ENCODE data around the gene CCDC81.

Gene CCDC81

DNA sequence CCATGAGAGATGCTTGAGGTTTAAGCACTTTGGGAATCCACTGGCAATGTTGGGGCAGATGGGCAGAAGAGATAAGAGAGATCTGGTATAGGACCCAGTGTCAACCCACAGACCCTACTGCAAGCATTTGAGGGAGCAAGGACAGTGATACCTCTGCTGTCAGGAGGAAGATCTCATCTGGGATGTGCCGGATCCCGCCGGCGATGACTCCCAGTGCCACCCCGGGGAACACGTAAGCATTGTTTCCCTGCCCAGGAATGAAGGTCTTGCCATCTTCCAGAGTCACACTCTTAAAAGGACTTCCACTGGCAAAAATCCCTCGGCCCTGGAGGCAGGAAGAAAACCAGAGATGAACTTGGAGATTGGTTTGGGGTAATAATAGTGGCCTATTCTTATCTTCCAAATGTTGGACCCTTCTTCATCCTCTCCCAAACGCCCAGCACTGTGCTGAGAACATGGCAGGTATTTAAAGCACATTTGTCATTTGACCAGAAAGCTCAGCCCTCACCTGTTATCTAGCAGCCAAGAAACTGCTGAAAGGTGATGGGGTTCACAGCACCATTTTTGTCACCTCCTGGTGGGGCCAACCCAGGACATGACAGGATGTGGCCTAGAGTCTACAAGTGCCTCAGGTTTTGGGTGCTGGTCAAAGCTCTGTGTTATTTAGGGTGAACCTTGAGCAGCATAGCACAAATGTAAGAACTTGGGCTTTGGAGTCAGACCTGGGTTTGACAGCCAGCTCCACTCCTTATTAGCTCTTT is 71.7 kb downstream of the CCDC81 start:
- Histone ChIP-seq H3K9me3 (ENCODE audit: control insufficient read depth, low read length) (no peaks in the 10 kb centered on the region), H3K27me3 (ENCODE audit: control insufficient read depth, insufficient read depth, low read length) (no peaks in the 10 kb centered on the region), H3K36me3 (ENCODE audit: control insufficient read depth, insufficient read depth, low read length) (no peaks in the 10 kb centered on the region), H3K9ac (ENCODE audit: low read length) (no peak overlapping the region), H3K4me1 (ENCODE audit: control insufficient read depth, insufficient read depth, low read length) (no peaks in the 10 kb centered on the region), H3K4me3 (ENCODE audit: low read length) (no peak overlapping the region)

DNA sequence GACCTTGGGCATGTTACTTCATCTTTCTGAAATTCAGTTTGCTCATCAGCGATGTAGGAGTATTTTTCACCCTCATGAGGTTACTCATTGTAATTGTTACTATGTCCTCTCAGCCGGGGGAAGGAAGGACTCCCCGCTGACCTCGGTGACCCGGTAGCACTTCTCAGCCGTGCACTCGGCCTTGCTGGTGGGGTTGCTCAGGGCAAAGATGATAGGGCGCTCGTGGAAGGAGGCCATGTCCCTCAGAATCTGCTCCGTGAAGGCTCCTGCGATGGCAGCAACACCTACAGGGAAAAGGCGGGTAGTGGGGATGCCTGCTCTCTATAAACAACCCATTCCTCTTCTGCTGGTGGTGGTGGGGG is 72.2 kb downstream of the CCDC81 start:
- H3K4me3 ChIP-seq (ENCODE audit: low read length): no peak overlapping the region
- no peaks in the 10 kb centered on the region for H3K36me3 ChIP-seq (ENCODE audit: control insufficient read depth, insufficient read depth, low read length)
- H3K27me3 ChIP-seq (ENCODE audit: control insufficient read depth, insufficient read depth, low read length): no peaks in the 10 kb centered on the region
- H3K4me1 ChIP-seq (ENCODE audit: control insufficient read depth, insufficient read depth, low read length): no peaks in the 10 kb centered on the region
- H3K9me3 ChIP-seq (ENCODE audit: control insufficient read depth, low read length): no peaks in the 10 kb centered on the region
- H3K9ac ChIP-seq (ENCODE audit: low read length): no peak overlapping the region

DNA sequence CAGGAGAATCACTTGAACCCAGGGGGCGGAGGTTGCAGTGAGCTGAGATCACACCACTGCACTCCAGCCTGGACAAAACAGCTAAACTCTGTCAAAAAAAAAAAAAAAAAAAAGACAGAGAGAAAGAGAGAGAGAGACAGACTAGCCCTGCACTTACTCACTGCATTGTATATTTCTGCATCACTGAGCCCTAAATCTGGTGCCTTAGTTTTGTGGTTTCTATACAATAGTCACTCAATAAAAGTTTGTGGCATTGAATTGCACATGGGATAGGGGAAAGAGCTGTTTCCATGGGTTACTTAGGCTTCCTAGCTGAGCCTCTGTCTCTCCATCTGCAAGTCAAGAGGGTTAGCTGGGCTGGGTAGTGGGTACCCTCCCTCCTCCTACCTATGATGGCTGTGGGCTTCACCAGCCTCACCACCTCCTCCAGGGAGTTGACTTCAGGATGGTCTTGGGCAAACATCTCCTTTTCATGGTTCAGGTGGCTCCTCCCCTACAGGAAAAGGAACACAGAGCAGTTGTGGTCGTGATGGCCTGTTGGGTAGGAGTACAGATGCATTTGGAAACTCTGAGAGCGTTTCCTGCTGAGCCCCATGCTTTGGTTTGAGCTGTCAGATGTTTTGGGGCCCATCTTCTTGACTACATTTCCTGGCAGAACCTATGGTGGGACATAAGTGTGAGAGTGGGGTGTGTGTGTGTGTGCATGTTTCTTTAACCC is 73.2 kb downstream of the CCDC81 start:
- H3K36me3 ChIP-seq (ENCODE audit: control insufficient read depth, insufficient read depth, low read length): no peaks in the 10 kb centered on the region
- H3K9me3 ChIP-seq (ENCODE audit: control insufficient read depth, low read length): no peaks in the 10 kb centered on the region
- H3K4me1 ChIP-seq (ENCODE audit: control insufficient read depth, insufficient read depth, low read length): no peaks in the 10 kb centered on the region
- no peaks in the 10 kb centered on the region for H3K27me3 ChIP-seq (ENCODE audit: control insufficient read depth, insufficient read depth, low read length)
- no peak overlapping the region for H3K9ac ChIP-seq (ENCODE audit: low read length)
- H3K4me3 ChIP-seq (ENCODE audit: low read length): no peak overlapping the region

DNA sequence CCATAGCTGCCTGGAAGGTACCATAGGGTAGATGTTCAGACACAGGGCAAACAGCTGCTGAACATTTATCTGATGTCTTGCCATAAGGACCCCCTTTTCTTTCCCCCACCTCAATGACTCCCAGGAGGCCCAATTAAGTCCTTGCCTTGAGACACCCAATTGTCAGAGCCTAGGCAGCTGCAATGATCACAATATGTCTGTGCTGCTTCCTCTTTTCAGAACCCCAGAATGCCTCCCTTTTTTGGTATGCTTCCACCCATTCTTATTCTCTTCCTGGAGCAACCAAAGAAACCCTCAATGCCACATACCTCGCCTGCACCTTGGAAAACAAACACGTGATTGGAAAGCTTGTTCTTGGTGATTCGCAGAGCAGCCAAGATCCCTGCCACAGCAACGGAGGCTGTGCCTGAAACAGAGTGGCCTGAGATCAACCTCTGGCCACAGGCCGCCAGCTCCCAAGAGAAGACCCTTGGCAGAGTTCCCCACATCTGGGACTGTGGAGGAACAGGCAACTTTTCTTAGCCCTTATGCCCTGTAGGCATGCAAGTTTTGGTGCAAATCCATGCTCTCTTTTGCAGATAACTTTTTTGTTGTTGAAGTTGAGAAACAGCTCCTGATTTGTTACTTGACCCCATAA is 75.4 kb downstream of the CCDC81 start:
- no peak overlapping the region for H3K4me3 ChIP-seq (ENCODE audit: low read length)
- no peaks in the 10 kb centered on the region for H3K27me3 ChIP-seq (ENCODE audit: control insufficient read depth, insufficient read depth, low read length)
- no peaks in the 10 kb centered on the region for H3K36me3 ChIP-seq (ENCODE audit: control insufficient read depth, insufficient read depth, low read length)
- no peaks in the 10 kb centered on the region for H3K4me1 ChIP-seq (ENCODE audit: control insufficient read depth, insufficient read depth, low read length)
- H3K9ac ChIP-seq (ENCODE audit: low read length): no peak overlapping the region
- no peaks in the 10 kb centered on the region for H3K9me3 ChIP-seq (ENCODE audit: control insufficient read depth, low read length)

DNA sequence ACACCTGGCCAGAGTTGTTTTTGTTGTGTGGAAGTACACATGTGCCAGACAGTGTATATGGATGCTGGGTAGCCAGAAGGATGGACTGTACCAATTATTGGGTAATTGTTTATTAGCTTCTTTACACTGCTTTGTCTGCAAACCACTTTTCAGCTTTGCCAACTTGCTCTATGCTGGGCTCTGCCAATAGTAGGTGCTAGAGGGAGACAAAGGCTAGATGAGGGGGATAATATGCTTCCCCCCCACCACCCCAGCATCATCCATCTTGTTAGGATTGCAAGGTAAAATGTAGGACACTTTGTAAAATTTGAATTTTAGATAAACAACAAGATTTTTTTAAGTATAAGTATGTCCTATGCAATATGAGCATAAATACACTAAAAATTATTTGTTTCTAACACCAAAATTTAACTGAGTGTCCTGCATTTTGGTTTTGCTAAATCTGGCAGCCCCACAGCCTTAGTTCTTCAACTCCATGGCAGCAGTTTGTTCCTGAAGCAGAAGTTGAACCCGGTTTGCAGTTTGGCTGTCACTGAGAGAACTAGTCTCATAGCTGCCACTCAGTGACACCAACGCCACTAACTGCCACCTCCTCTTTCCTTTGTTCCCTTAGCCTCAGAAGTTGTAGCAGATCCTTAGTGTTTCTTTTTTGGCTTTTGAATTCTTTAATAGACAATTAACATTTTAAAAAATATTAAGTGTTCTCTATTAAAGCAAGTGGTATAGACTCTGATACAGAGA is 78.8 kb downstream of the CCDC81 start:
- no peak overlapping the region for H3K9ac ChIP-seq (ENCODE audit: low read length)
- H3K9me3 ChIP-seq (ENCODE audit: control insufficient read depth, low read length): no peaks in the 10 kb centered on the region
- no peaks in the 10 kb centered on the region for H3K27me3 ChIP-seq (ENCODE audit: control insufficient read depth, insufficient read depth, low read length)
- peaks cover 18% of the 10 kb centered on the region for H3K4me1 ChIP-seq (ENCODE audit: control insufficient read depth, insufficient read depth, low read length)
- H3K4me3 ChIP-seq (ENCODE audit: low read length): no peak overlapping the region
- no peaks in the 10 kb centered on the region for H3K36me3 ChIP-seq (ENCODE audit: control insufficient read depth, insufficient read depth, low read length)

DNA sequence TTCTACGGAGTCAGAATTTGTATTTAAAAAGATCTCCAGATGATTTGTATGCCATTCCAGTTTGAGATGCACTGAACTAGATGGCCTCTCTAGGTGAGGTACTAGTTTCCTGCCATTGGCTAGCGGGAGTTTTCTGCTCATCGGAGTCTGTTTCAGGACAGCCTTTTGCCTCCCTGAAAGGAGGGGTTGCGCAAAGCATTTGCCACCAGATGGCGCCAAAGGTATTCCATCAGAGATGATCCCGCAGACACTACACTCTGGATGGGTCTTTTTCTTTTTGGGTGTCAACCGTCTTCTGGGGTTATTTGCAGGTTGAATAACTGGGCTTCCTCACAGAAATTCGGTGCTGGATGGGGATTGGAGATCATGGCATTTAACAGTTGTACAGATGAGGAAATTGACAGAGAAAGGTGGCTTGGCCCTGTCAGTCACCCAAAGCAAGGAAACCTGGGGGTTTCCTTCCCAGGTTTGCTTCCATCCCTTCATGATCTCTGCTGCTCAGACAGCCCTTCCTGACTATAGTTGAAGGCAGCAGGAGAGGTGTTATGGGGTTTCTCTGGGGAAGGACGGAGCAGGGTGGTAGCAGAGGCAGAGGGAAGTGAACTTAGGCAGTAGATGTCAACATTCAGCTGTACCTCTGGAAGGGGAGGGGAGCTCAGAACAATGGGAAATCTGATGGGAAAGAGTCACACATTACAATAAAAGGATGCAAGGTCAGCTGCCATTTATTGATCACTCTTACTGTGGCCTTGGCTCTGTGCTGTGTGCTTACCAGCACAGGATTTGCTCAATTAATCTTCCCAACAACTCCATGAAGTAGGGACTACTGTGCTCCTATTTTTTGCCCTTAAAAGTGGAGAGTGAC is 81.6 kb downstream of the CCDC81 start:
- no peaks in the 10 kb centered on the region for H3K27me3 ChIP-seq (ENCODE audit: control insufficient read depth, insufficient read depth, low read length)
- H3K4me3 ChIP-seq (ENCODE audit: low read length): no peak overlapping the region
- H3K36me3 ChIP-seq (ENCODE audit: control insufficient read depth, insufficient read depth, low read length): no peaks in the 10 kb centered on the region
- H3K9me3 ChIP-seq (ENCODE audit: control insufficient read depth, low read length): no peaks in the 10 kb centered on the region
- peaks cover 23% of the 10 kb centered on the region for H3K4me1 ChIP-seq (ENCODE audit: control insufficient read depth, insufficient read depth, low read length)
- no peak overlapping the region for H3K9ac ChIP-seq (ENCODE audit: low read length)

DNA sequence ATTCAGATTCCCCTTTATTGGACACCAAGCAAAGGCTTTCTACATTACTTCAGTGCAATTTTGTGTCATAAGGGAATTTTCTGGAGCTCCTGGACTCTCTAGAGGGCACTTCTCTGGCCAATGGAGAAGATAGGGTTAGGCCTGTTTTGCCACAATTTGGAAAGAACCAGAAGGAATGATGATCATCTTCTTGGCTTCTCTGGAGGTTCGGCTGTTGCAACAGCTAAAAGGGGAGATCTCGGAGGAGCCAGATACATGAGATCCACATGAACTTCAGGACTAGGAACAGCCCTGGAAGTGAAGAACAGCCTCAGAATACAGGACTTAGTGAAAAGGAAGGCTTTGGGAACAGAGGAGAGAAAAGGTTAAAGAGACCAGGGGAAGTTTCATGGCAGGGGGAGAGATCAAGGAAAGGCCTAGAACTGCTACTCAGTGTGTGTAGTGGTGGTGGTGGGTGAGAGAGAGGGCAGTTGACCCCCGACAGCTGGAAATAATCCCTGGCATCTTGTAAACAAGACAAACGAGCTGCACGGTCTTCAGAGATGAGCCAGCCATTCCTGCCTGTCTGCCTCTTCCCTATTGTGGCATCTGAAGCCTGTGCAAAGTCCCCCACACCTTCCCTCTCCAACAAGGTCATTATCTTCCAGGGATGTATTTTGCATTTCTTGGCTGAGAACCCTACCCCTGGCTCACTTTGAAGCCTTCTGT is 83.8 kb downstream of the CCDC81 start:
- peaks cover 23% of the 10 kb centered on the region for H3K4me1 ChIP-seq (ENCODE audit: control insufficient read depth, insufficient read depth, low read length)
- H3K9ac ChIP-seq (ENCODE audit: low read length): no peak overlapping the region
- no peak overlapping the region for H3K4me3 ChIP-seq (ENCODE audit: low read length)
- H3K9me3 ChIP-seq (ENCODE audit: control insufficient read depth, low read length): no peaks in the 10 kb centered on the region
- H3K36me3 ChIP-seq (ENCODE audit: control insufficient read depth, insufficient read depth, low read length): no peaks in the 10 kb centered on the region
- H3K27me3 ChIP-seq (ENCODE audit: control insufficient read depth, insufficient read depth, low read length): no peaks in the 10 kb centered on the region

DNA sequence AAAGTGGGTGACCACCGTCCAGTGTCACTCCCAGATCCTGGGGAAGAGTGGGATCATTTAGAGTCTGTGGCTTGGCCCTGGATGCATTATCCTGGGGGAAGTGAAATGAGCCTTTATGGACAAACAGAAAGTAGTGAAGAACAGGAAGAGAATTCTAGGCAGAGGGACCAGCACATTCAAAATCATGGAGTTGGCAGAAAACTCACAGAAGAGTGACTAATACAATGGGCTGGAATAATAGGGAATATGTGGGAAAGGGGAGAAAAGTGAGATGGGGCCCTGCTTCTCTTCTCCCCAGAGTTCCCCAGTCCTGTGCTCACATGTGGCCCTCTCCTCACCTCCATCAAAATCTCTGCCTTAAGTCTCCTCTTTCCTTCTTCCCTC is 84.3 kb downstream of the CCDC81 start:
- Histone ChIP-seq H3K4me1 (ENCODE audit: control insufficient read depth, insufficient read depth, low read length) (peaks cover 23% of the 10 kb centered on the region), H3K4me3 (ENCODE audit: low read length) (no peak overlapping the region), H3K9ac (ENCODE audit: low read length) (no peak overlapping the region), H3K36me3 (ENCODE audit: control insufficient read depth, insufficient read depth, low read length) (no peaks in the 10 kb centered on the region), H3K27me3 (ENCODE audit: control insufficient read depth, insufficient read depth, low read length) (no peaks in the 10 kb centered on the region), H3K9me3 (ENCODE audit: control insufficient read depth, low read length) (no peaks in the 10 kb centered on the region)

DNA sequence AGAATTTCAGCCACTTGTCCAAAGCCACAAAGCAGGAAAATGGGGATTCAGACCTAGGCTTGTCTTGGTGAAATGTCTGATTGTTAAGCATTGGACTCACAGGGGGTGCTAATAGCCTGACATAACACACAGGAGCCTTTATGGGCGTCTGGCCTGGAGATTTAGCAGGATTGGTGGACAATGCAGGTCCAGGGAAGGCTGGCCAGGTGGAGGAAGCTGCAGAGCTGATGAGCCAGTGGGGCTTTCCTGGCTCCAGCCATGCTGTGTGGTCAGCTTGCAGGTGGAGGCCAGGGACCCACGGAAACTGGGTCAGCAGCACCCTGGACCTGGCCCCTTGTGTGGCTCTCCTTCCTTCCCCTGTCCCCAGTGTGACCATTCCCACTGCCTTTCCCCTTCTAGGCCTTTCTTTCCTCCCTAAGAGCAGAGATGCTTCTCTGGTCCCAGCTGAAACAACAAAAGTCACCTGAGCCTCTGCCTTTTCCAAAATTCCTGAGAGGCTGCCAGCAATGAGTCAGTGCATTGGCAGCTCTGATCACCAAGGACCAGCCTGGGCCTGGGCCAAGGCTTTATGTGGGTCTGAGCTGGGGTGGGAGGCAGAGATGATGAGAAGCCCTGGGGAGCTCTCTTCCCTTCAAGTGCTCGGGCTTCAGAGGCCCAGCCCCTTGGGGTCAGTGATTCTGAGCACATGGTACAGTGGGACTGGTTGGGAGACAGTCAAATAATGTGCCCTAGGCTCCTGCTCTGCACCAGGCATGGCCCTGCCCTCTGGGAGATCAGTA is 85.2 kb downstream of the CCDC81 start:
- no peak overlapping the region for H3K9ac ChIP-seq (ENCODE audit: low read length)
- H3K4me3 ChIP-seq (ENCODE audit: low read length): no peak overlapping the region
- no peaks in the 10 kb centered on the region for H3K9me3 ChIP-seq (ENCODE audit: control insufficient read depth, low read length)
- no peaks in the 10 kb centered on the region for H3K27me3 ChIP-seq (ENCODE audit: control insufficient read depth, insufficient read depth, low read length)
- peaks cover 23% of the 10 kb centered on the region for H3K4me1 ChIP-seq (ENCODE audit: control insufficient read depth, insufficient read depth, low read length)
- H3K36me3 ChIP-seq (ENCODE audit: control insufficient read depth, insufficient read depth, low read length): peaks cover 4% of the 10 kb centered on the region

DNA sequence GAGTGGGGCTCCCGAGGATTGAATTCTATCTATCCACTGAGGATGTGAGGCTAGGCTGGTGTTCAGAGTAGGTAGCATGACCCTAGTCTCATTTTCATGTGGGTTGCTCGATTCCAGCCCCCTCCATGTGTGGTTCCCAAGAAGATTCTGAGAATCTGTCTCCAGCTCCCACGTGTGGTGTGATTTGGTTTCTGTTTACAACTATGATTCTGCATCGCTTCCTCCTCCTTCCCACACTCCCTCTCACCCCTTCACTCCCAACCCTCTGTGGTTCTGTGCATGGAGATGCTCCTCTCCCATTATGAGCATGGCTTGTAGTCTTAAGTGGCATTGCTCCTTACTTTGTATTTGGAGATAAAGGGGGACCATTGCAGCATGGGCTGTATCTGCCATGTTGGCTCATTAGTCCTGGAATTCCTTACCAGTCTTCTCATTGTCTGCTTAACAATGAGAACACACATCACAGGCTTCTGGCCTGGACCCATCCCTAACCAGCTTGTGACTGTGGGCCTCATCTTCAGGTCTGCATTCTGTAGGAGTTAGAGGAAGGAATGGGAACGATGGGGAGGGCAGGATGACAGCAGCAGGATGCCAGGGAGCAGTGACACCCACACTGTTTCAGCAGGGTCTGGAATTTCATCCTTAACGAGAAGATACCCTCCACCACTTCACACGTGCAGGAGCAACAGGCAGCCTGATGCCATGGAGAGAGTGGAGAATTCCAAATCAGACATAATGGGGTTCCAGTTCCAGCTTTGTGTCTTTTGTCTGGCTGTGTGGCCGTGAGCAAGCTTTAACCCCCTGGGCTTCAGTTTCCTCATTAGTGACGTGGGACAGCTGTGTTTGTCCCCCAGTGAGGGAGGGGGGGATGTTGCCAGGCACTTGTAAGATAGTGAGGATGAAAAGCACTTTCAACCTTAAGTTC is 86.0 kb downstream of the CCDC81 start:
- H3K9me3 ChIP-seq (ENCODE audit: control insufficient read depth, low read length): no peaks in the 10 kb centered on the region
- peaks cover 4% of the 10 kb centered on the region for H3K36me3 ChIP-seq (ENCODE audit: control insufficient read depth, insufficient read depth, low read length)
- no peak overlapping the region for H3K9ac ChIP-seq (ENCODE audit: low read length)
- H3K4me1 ChIP-seq (ENCODE audit: control insufficient read depth, insufficient read depth, low read length): peaks cover 23% of the 10 kb centered on the region
- H3K4me3 ChIP-seq (ENCODE audit: low read length): no peak overlapping the region
- no peaks in the 10 kb centered on the region for H3K27me3 ChIP-seq (ENCODE audit: control insufficient read depth, insufficient read depth, low read length)
